Central memory CD8-positive, alpha-beta T cell (primary cell): ENCODE data around the gene SPECC1.
"Not testable (repeated sequence)": the region's sequence is repeated elsewhere in the genome, so short reads cannot be mapped to it uniquely, and the experiment has no call there.

Source experiments
- ATAC-seq: fragments of 150-1000 bp; cut with Tn5 transposase; replicated peaks from 2 replicates; pipeline ENCODE4 v1.10.0; 2022; ENCODE audit warnings: mild to moderate bottlenecking, moderate FRiP score, moderate number of reproducible peaks; ENCODE audit not compliant: poor library complexity, severe bottlenecking; ENCODE audit errors: extremely low read depth
- DNase-seq, 2 donors: peaks; one replicate each; pipeline ENCODE4 v3.0.0; 2021; ENCODE audit warnings: low spot score in 2 of 2
- H3K27ac Mint-ChIP-seq: one replicate; pipeline ENCODE4 v1.8.0; 2022; ENCODE audit warnings: low read depth, mild to moderate bottlenecking, moderate library complexity, mixed read lengths
- H3K27me3 Mint-ChIP-seq: one replicate; pipeline ENCODE4 v1.8.0; 2022; ENCODE audit warnings: mixed read lengths
- H3K36me3 Mint-ChIP-seq: one replicate; pipeline ENCODE4 v1.8.0; 2022; ENCODE audit warnings: mild to moderate bottlenecking, moderate library complexity, mixed read lengths; ENCODE audit not compliant: insufficient read depth
- H3K4me1 Mint-ChIP-seq: one replicate; pipeline ENCODE4 v1.8.0; 2022; ENCODE audit warnings: mixed read lengths
- H3K4me3 Mint-ChIP-seq: one replicate; pipeline ENCODE4 v1.8.0; 2022; ENCODE audit warnings: mild to moderate bottlenecking, moderate library complexity, mixed read lengths
- H3K9me3 Mint-ChIP-seq: one replicate; pipeline ENCODE4 v1.8.0; 2022; ENCODE audit warnings: mixed read lengths

Gene SPECC1

DNA sequence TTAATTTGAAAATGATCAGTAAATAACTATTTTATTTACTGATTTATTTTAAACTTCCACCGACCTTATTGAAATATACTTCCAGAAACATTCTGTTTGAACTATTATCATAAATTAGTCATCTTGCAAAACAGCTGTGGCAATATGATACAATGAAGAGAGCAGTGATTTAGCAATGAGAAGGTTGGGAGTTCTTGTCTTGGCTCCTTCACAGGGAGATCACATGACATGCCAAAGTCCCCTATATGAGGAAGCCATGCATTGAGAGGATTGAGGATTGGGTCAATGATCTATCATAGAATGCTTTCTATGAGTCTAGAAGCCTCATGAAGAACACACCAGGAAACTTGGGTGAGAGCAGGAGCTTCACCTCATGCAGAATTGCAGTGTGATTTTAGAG, 235.5 kb downstream of the SPECC1 start:
- Mint-ChIP-seq H3K4me1 (no peaks in the 10 kb centered on the region), H3K9me3 (peaks cover 3% of the 10 kb centered on the region), H3K27ac (no peak overlapping the region), H3K36me3 (peaks cover 4% of the 10 kb centered on the region), H3K4me3 (no peak overlapping the region), H3K27me3 (no peaks in the 10 kb centered on the region)
- no peak for ATAC-seq
- DNase-seq: no peak

DNA sequence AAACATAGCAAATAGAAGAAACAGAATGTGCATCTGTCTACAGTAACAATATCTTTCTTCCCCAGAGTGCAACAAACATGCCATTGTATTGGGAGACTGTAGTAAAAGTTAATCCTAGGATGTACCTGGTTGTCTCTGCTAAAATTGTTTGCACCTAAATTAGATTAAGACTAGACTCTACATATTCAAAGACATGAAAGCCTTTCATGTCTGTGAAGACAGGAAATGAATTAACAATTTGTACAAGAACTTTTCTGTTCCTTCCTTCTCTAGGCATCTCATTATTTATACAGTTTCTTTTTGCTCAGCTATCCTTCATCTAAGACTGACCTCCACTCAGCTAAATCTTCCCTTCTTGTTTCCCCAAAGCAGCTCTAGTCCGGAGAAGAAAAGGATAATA, 237.5 kb downstream of the SPECC1 start:
- ATAC-seq (no peak), DNase-seq (no peak)
- Mint-ChIP-seq H3K9me3 (peaks cover 6% of the 10 kb centered on the region), H3K36me3 (peaks cover 4% of the 10 kb centered on the region), H3K27ac (no peak overlapping the region), H3K4me3 (no peak overlapping the region), H3K27me3 (no peaks in the 10 kb centered on the region), H3K4me1 (no peaks in the 10 kb centered on the region)

DNA sequence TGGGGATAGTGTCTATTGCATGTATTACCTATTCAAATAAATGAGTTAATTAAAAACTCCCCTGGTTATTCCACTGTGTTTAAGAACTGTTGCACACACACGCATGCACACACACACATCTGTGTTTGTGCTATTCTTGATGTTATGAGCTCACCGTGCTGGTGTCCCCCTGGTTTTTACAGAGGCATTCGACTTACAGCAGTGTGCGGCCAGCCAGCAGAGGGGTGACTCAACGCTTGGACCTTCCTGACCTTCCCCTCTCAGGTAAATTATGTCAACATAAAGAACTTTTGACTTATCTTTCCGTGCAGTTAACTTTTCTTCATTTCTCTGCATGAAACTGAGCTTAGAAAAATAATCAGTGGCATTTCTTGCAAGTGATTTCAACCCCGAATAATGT, 244.2 kb downstream of the SPECC1 start:
- no peak overlapping the region for H3K27ac Mint-ChIP-seq
- no peaks in the 10 kb centered on the region for H3K27me3 Mint-ChIP-seq
- DNase-seq (no peak), ATAC-seq (no peak)
- H3K4me1 Mint-ChIP-seq: no peaks in the 10 kb centered on the region
- no peak overlapping the region for H3K4me3 Mint-ChIP-seq
- H3K36me3 Mint-ChIP-seq: peaks cover 7% of the 10 kb centered on the region
- H3K9me3 Mint-ChIP-seq: peaks cover 16% of the 10 kb centered on the region

DNA sequence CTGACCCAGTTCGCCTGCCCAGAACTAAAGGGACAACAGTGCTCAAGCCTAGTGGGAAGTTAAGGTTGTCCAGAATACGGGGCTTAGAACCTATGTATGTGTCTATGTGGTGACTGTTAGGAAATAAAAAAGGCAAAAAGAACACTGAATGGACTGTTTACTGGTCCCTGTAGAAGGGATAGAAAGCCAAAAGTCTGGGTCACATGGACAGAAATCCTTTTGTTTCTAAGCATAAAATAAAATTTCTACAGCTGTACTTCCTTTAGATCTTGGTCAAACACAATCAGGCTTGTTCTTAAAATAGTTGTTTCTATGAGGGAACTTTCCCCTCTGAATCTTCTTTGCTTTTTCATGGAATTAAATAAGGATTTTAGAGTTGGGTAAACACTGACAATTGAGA, 245.4 kb downstream of the SPECC1 start:
- ATAC-seq: no peak

DNA sequence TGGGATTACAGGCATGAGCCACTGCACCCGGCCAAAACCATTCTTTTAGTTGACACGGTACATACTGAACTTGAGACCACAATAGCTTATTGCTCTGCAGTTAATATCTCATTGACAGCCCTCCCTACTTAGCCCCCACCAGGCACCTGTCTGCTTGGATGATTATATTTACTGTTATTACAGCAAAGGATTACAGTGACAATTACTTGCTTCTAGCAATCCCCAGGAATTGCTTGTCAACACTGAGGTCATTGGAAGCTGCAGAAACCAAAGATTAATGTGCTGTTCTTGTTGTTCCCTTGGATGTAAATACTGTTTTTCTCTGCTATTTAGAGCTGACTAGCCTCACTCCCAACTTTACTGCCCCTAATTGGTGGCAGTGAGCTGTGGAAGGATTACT, 247.0 kb downstream of the SPECC1 start:
- H3K4me3 Mint-ChIP-seq: no peak overlapping the region
- H3K27ac Mint-ChIP-seq: no peak overlapping the region
- H3K27me3 Mint-ChIP-seq: no peaks in the 10 kb centered on the region
- DNase-seq (no peak), ATAC-seq (no peak)
- H3K4me1 Mint-ChIP-seq: no peaks in the 10 kb centered on the region
- peaks cover 8% of the 10 kb centered on the region for H3K36me3 Mint-ChIP-seq
- H3K9me3 Mint-ChIP-seq: peaks cover 14% of the 10 kb centered on the region

More for the DNA sequence above, 245.4 kb downstream of the SPECC1 start:
- no peak for DNase-seq
- Mint-ChIP-seq H3K36me3 (peaks cover 8% of the 10 kb centered on the region), H3K27me3 (no peaks in the 10 kb centered on the region), H3K9me3 (peaks cover 18% of the 10 kb centered on the region), H3K4me1 (no peaks in the 10 kb centered on the region), H3K27ac (no peak overlapping the region), H3K4me3 (no peak overlapping the region)

- Mint-ChIP-seq H3K27ac (no peak overlapping the region), H3K4me3 (no peak overlapping the region), H3K27me3 (no peaks in the 10 kb centered on the region), H3K36me3 (peaks cover 8% of the 10 kb centered on the region), H3K4me1 (no peaks in the 10 kb centered on the region), H3K9me3 (peaks cover 14% of the 10 kb centered on the region)
- ATAC-seq (no peak), DNase-seq (no peak)
Measured at GRCh38 chr17:20257008-20257407, 247.8 kb downstream of the SPECC1 start.

DNA sequence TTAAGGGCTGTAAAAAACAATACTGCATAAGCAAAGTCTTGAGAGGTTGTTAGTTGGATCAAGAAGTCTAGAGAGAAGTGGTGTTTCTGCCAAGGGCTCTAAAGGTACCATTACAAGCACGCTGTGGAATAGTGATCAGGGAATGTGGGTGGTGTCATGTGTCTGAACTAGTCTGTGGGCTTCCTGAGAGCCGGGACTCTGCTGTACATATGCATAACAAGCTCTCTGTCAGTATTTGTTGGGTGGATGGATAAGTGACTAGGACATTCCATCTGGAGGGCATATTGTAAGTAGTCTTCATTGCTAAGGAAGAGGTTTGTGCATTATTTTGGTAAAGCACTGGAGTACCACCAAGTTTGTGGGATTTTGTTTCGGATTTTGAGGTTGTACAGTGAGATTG, 248.6 kb downstream of the SPECC1 start:
- Mint-ChIP-seq H3K9me3 (peaks cover 14% of the 10 kb centered on the region), H3K4me1 (peaks cover 5% of the 10 kb centered on the region), H3K27ac (no peak overlapping the region), H3K27me3 (no peaks in the 10 kb centered on the region), H3K4me3 (no peak overlapping the region), H3K36me3 (peaks cover 8% of the 10 kb centered on the region)
- DNase-seq: no peak
- ATAC-seq: no peak

DNA sequence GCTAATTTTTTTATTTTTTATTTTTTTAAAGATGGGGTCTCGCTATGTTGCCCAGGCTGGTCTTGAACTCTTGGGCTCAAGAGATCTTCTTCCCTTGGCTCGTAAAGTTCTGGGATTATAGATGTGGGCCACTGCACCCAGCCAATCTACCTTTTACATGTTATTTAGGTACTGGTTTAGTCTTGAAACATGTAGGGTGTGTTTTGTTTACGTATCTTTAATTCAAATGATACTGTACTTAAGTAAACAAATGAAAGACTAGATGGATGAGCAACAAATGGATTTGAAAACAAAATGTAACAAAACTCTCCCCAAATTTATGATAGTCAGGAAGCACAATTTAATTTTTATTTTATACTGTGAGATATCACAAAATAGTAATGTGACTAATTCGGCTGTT, 250.5 kb downstream of the SPECC1 start:
- no peaks in the 10 kb centered on the region for H3K27me3 Mint-ChIP-seq
- no peak overlapping the region for H3K4me3 Mint-ChIP-seq
- no peak for ATAC-seq
- H3K36me3 Mint-ChIP-seq: peaks cover 8% of the 10 kb centered on the region
- H3K9me3 Mint-ChIP-seq: peaks cover 14% of the 10 kb centered on the region
- no peak overlapping the region for H3K27ac Mint-ChIP-seq
- no peak for DNase-seq
- peaks cover 5% of the 10 kb centered on the region for H3K4me1 Mint-ChIP-seq

GRCh38 chr17:20260268-20260667, 251.1 kb downstream of the SPECC1 start:
- Mint-ChIP-seq H3K4me1 (peaks cover 5% of the 10 kb centered on the region), H3K36me3 (peaks cover 6% of the 10 kb centered on the region), H3K27me3 (no peaks in the 10 kb centered on the region), H3K4me3 (no peak overlapping the region), H3K9me3 (peaks cover 14% of the 10 kb centered on the region), H3K27ac (no peak overlapping the region)
- no peak for DNase-seq
- no peak for ATAC-seq

DNA sequence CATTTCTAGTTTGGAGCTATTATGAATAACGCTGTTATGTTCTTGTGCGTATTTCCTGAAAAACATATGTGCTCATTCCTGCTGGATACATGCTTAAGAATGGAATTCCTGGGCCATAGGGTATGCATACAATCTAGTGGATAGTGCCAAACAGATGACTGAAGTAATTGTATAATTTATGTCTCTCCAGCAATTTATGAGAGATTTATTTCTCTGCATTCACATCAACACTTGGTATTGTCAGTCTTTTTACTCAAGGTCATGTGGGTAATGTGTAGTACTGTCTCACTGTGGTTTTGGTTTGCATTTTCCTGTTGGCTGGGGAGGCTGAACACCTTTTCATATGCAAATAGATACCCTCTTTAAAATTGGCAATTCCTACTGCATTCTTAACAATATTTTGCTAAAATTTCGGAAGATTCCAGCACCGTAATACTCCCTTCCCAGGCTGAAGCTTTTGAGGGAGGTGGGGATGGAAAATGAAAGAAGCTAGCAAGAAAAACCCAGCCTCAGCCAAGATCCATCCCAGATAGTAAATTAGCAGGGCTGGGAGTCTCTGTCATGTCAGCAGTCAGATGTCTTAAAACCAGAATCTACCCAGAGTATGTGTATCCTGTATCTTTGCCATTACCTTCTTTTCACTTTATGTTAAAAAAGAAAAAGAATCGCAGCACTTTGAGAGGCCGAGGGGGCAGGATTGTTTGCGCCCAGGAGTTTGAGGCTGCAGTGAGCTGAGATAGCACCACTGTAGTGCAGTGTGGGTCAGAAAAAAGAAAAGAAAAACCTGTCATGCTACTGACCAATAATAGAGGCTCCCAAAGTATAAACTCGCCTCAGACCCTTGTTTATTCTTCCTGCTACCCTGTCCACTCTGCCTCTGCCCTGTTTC, 253.3 kb downstream of the SPECC1 start:
- peaks cover 6% of the 10 kb centered on the region for H3K36me3 Mint-ChIP-seq
- H3K4me3 Mint-ChIP-seq: no peak overlapping the region
- no peaks in the 10 kb centered on the region for H3K27me3 Mint-ChIP-seq
- H3K9me3 Mint-ChIP-seq: peaks cover 13% of the 10 kb centered on the region
- DNase-seq (no peak), ATAC-seq (no peak)
- H3K27ac Mint-ChIP-seq: no peak overlapping the region
- H3K4me1 Mint-ChIP-seq: peaks cover 9% of the 10 kb centered on the region

- not testable (repeated sequence) for H3K27ac Mint-ChIP-seq, H3K4me3 Mint-ChIP-seq, H3K27me3 Mint-ChIP-seq, H3K9me3 Mint-ChIP-seq, DNase-seq, H3K36me3 Mint-ChIP-seq, ATAC-seq
- peaks cover 14% of the 10 kb centered on the region for H3K4me1 Mint-ChIP-seq
Measured at GRCh38 chr17:20263115-20263433, 253.9 kb downstream of the SPECC1 start.

- Mint-ChIP-seq H3K27me3 (no peaks in the 10 kb centered on the region), H3K36me3 (peaks cover 2% of the 10 kb centered on the region), H3K27ac (no peak overlapping the region), H3K4me3 (no peak overlapping the region), H3K4me1 (peaks cover 14% of the 10 kb centered on the region), H3K9me3 (peaks cover 2% of the 10 kb centered on the region)
- ATAC-seq (no peak), DNase-seq (no peak)
Measured at GRCh38 chr17:20263595-20263994, 254.4 kb downstream of the SPECC1 start.

DNA sequence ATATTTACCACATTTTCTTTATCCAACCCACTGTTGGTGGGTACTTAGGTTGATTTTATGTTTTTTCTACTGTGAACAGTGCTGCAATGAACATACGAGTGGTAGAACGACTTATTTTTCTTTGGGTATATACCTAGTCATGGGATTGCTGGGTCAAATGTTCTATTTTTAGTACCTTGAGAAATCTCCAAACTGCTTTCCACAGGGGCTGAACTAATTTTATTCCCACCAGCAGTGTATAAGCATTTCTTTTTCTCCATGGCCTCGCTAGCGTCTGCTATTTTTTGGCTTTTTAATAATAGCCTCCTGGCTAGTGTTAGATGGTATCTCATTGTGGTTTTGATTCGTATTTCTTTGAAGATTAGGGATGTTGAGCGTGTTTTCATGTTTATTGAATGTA, 255.8 kb downstream of the SPECC1 start:
- no peak for DNase-seq
- H3K4me3 Mint-ChIP-seq: no peak overlapping the region
- peaks cover 2% of the 10 kb centered on the region for H3K36me3 Mint-ChIP-seq
- H3K27me3 Mint-ChIP-seq: no peaks in the 10 kb centered on the region
- no peak overlapping the region for H3K27ac Mint-ChIP-seq
- peaks cover 14% of the 10 kb centered on the region for H3K4me1 Mint-ChIP-seq
- no peak for ATAC-seq
- H3K9me3 Mint-ChIP-seq: no peaks in the 10 kb centered on the region
